Right ventricle myocardium superior (tissue), 1 donor: Measurements from ENCODE around the gene SPATA25. TPM values are rescaled to one million over a fixed set of nuclear protein-coding genes. Genes with fewer than 3 reads are reported as not detected.
"Not testable (repeated sequence)": the region's sequence is repeated elsewhere in the genome, so short reads cannot be mapped to it uniquely, and the experiment has no call there.

Source experiments
- ATAC-seq: fragments of 200-7000 bp; cut with Tn5 transposase; one replicate; pipeline ENCODE4 v1.9.1; 2020; ENCODE audit warnings: mild to moderate bottlenecking; ENCODE audit not compliant: poor library complexity
- DNase-seq: peaks from one replicate; pipeline ENCODE4 v3.0.0-alpha.2; 2020
- intact Hi-C: fragments of 100-400 bp; cut with DNase I; formaldehyde crosslinking; loops from one replicate; pipeline ENCODE4 v1.11.2; 2022
- long read RNA-seq: library from polyadenylated mRNA; unstranded; transcript quantifications from one replicate; pipeline ENCODE4 v2.0.0, GENCODE V29; 2021
- total RNA-seq: library from RNA; stranded (reverse); fragmentation: NEBNext Ultra II Directional; extraction: Animal tissue kit (Norgen Biotek cat#: 25700); gene quantifications from one replicate; pipeline ENCODE4 v1.2.1, GENCODE V29; 2021
- donor health status: DM: no; HTN: yes; CAD: no; lungs with severe emphysema.

The SPATA25 gene, protein sequence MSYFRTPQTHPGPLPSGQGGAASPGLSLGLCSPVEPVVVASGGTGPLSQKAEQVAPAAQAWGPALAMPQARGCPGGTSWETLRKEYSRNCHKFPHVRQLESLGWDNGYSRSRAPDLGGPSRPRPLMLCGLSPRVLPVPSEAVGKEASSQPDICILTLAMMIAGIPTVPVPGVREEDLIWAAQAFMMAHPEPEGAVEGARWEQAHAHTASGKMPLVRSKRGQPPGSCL
- total RNA-seq, result 1.7 TPM
- long read RNA-seq, result 0 reads

DNA sequence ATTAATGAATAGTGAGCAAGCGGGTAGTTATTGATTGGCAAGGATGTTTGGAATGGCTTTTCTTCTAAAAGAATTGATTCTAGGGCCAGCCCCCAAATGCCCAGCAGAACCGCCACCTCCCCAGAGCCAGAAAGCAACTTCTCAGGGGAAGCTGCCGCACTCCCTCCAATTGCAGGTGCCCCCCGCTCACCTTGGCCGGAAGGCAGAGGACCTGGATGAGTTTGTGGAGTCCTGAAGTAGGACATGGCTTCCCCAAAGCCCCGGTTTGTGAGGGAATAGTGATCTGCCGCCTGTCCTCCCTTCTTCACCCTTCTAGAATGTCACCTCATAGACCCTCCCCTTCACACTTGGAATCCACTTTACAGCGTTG lies at the start of gene SPATA25:
Gene SPATA25 (minus strand): TSS at position 277 of the 370 bp plus-strand sequence. CDS start 32 bp downstream, at position 245.
- intact Hi-C loops, result no loop called here
- no peak for ATAC-seq
- DNase-seq, result no peak

DNA sequence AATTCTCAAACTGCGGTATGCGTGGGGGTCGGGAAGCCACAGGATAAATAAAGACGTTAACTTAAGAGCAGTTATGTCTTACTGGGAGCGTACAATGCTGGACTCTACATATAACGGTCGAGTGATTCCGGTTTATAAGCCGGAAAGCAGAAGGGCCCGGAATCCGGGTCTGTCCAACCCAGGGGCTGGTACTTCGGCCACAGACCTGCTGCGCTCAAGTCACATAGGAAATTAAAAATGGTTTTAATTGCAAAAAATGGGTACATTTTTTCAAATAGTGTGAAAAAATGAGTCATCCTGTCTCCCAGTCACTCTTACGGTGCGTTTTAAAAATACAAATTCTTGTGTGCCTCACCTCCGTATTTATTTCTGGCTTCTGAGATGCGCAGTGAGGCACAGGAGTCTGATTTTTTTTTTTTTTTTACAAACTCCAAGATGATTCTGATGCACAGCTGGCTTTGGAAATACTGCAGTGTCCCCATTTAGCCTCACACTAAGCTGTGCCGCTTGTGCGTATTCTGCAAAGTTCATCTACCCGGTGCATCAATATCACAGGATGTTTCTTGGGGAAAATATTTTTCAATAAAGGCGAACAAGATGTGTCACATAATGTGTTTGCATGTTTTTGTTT lies 48.1 kb upstream of the SPATA25 start:
- DNase-seq, result no peak
- peak; percentile 21 for ATAC-seq
- intact Hi-C loops, result loop anchor here (5.0 to 10.0 kb wide), 3 partner anchors 103 to 891 kb away; partner anchors contain the start of genes SNX21 and UBE2C

DNA sequence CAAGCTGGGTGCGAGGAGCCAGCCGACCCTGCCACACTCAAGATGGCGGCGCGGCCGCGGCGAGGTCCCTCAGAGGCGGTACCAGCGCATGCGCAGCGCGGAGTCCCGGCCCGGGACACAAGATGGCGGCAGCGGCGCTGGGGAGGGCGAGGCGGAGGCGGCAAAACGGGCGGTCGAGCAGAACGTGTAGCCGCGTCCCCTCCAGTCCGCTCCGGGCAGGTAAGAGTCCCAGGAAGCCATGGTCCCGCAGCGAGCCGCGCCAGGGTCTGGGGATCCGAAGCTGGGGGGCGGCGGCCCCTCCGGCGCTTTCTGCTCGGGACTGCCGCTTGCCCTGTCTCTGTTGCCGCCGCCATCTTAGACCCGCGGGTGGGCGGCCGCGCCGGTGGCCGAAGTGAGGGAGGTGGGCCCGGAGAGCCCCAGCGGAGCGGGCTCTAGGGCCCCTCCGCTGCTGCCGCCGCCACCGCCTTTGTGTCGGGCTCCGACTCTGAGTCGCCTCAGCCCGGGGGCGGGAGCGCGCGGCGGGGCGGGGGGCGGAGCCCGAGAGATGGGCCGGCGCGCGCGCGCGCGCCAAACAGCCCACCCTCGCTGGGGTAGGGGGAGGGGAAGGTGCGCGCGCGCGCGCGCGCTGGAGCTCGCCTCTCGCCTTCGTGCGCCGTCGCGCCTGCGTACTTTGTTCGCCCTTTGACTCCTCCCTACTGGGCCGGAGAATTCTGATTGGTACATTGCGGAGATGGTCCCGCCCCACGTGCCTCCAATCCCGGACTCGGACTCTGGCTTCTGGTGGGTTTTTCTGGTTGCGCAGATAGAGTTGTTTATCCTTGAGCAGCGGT lies 47.4 kb upstream of the SPATA25 start, which contains the start of gene PCIF1:
Gene PCIF1 (plus strand): TSS at position 98 of the 830 bp plus-strand sequence. CDS start 4,317 bp downstream, outside the sequence.
- ATAC-seq, result peak; percentile 93
- DNase-seq, result peak; percentile 99
- intact Hi-C loops, result loop anchor here (5.0 to 10.0 kb wide), 4 partner anchors 42 to 890 kb away; partner anchors contain the start of genes CTSA, NEURL2, SNX21 and UBE2C

DNA sequence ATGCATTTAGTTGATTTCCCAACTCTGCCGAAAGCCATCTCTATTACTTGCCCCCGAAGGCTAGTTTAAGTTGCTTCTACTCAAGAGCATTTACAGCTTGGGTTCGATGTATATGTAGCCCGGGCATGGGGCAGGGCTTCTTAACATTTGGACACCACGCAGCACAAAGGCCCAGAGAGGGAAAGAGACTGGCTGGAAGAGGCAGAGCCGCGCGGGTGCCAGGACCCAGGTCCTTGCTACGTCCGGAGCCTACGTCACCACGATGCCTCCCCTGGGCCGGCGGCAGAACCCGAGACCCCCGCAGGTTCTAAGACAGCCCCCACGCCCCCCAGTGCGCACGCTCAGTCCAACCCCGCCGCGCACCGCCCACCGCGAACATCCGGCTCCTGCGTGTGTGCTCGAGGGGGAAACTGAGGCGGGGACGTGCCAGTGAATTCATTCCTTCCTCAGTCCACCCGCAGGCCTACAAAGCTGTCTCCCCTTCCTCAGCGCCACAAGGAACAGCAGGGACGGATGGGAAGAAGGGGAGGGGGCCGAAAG lies 46.7 kb upstream of the SPATA25 start:
- DNase-seq (peak; percentile 85), ATAC-seq (peak; percentile 42)
- intact Hi-C loops, result loop anchor here (5.0 to 10.0 kb wide), 2 partner anchors 42 to 889 kb away; partner anchors contain the start of genes CTSA and NEURL2

DNA sequence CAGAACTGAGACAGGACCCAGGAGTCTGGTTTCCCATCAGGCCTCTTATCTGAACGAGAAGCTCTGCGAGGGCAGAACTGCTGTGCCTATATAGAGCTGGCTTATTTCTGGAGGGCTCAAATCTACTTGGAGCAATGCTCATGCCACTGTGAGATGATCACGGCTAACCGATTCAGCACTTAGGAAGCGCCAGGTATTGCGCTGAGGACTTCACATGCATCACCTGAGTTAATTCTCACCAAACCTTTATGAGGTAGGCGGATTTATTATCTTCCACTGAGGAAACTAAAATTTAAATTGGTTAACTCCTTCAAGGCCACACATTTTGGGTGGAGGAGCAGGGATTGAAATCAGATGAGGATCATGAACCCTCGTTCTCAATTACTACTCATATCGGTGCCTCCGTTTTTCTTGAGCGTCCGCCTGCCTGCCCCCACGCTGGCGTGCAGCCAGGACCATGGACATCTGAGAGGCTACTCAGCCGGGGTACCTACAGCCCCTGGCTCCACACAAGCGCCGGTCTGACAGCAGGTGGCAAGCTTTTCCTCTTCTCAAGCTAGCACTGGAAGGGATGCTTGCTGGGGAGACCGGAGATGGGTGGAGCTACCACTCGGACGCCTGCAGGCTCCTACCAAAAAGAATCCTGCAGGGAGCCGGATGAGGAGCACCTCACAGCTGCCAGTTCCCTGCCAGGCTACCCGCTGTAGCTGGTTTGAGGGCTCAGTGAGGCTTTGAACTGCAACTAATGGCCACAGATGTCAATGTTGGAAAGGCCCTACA lies 46.0 kb upstream of the SPATA25 start:
- ATAC-seq, result peak; percentile 43
- DNase-seq, result peak; percentile 83
- intact Hi-C loops, result loop anchor here (5.0 to 10.0 kb wide), 2 partner anchors 41 to 889 kb away; partner anchors contain the start of genes CTSA and NEURL2

DNA sequence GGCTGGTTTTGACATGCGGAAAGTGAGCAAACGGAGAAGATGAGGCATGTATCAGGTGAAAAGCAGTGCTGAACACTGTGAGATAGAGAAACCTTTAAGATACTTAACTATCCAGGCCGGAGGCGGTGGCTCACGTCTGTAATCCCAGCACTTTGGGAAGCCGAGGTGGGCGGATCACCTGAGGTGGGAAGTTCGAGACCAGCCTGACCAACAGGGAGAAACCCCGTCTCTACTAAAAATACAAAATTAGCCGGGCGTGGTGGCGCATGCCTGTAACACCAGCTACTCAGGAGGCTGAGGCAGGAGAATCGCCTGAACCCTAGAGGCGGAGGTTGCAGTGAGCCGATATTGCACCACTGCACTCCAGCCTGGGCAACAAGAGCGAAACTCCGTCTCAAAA lies 44.3 kb upstream of the SPATA25 start:
- ATAC-seq, DNase-seq: not testable (repeated sequence)
- intact Hi-C loops, result loop anchor here (5.0 to 10.0 kb wide), 2 partner anchors 39 to 887 kb away; partner anchors contain the start of genes CTSA and NEURL2

DNA sequence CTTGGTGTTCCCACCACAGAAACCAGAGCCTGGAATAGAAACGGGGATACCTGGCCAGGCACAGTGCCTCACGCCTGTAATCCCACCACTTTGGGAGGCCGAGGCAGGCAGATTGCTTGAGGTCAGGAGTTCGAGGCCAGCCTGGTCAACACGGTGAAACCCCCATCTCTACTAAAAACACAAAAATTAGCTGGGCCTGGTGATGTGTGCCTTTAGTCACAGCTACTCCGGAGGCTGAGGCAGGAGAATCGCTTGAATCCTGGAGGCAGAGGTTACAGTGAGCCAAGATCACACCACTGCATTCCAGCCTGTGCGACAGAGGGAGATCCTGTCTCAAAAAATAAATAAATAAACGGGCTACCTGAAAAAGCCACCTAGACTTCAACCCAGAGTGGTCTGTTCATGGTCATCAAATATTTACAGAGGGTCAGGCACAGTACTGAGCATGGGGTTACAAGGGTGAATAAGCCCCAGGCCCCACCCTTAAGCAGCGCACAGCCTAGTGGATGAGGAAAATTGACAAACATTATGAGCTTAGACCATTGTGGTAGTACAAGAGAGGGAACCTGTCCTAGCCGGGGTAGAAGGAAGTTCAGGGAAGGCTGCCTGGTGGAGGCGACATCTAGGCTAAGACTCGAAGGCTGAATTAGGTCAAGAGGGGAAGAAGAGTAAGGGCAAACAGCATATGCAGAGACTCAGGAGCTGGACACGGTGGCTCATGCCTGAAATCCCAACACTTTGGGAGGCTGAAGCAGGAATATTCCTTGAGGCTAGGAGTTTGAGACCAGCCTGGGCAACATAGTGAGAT lies 39.9 kb upstream of the SPATA25 start:
- intact Hi-C loops, result no loop called here
- DNase-seq, result no peak
- no peak for ATAC-seq

DNA sequence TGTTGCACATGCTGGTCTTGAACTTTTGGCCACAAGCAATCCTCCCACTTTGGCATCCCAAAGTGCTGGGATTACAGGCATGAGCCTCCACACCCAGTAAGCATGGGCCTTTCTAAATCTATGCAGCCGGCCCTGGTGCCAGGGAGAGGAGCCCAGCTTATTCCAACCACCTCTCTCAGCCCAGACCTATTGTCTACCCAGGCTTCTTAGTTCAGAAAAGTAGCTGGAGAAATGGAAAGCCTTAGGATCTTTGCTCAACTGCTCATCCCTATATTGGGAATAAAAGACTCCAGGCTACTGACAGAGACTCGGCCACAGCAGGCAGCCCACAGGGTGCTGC lies 39.3 kb upstream of the SPATA25 start:
- no peak for DNase-seq
- intact Hi-C loops, result no loop called here
- ATAC-seq, result no peak

DNA sequence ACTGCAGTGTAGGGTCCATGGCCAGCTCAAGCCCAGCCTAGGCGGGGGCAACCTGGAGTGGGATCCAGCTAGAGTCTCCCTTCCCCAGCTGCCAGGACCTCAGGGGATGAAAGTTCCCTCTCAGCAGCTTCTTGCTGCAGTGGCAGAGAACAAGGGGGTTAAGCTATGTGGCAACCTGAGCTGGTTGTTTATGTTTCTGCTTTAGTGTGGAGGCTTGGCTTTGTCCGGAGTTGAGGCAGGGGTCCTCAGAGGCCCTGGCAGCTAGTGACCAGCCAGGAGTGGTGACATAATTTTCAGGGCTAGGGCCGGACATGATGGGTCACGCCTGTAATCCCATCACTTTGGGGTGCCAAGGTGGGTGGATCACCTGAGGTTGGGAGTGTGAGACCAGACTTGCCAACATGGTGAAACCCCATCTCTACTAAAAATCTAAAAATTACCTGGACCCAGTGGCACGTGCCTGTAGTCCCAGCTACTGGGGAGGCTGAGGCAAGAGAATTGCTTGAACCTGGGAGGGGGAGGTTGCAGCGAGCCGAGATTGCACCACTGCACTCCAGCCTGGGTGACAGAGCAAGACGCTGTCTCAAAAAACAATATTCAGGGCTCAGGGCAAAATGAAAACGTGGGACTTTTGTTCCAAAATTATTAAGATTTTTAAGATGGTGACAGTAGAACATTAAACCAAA lies 38.5 kb upstream of the SPATA25 start:
- no peak for DNase-seq
- intact Hi-C loops, result no loop called here
- ATAC-seq, result no peak

DNA sequence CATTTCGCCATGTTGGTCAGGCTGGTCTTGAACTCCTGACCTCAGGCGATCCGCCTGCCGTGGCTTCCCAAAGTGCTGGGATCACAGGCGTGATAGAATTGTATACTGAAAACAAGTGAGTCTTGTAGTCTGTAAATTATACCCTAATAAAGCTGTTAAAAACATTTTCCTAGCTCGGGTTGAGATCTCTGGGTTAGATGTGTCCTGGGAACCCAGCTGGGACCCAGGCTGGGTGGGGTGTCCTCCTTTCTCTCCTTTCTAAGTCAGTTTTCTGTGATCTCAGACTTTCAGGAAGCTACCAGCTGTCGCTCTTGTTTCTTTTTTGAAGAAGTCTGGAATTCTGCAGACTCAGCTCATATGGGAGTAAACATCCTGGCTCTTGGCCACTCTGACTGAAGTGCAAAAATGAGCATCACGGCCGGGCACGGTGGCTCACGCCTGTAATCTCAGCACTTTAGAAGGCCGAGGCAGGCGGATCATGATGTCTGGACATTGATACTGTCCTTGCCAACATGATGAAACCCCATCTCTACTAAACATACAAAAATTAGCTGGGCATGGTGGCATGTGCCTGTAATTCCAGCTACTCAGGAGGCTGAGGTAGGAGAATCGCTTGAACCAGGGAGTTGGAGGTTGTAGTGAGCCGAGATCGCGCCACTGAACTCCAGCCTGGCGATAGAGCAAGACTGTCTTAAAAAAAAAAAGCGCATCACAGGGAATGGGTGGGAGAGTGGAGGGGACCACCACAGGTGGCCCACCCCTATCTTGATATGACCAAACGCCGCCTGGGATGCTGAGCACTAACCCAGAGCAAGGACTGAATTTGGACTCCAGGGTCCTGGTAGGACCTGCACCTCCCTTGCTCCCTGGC lies 37.2 kb upstream of the SPATA25 start:
- DNase-seq, result peak; percentile 65
- ATAC-seq, result peak; percentile 56
- intact Hi-C loops, result no loop called here

DNA sequence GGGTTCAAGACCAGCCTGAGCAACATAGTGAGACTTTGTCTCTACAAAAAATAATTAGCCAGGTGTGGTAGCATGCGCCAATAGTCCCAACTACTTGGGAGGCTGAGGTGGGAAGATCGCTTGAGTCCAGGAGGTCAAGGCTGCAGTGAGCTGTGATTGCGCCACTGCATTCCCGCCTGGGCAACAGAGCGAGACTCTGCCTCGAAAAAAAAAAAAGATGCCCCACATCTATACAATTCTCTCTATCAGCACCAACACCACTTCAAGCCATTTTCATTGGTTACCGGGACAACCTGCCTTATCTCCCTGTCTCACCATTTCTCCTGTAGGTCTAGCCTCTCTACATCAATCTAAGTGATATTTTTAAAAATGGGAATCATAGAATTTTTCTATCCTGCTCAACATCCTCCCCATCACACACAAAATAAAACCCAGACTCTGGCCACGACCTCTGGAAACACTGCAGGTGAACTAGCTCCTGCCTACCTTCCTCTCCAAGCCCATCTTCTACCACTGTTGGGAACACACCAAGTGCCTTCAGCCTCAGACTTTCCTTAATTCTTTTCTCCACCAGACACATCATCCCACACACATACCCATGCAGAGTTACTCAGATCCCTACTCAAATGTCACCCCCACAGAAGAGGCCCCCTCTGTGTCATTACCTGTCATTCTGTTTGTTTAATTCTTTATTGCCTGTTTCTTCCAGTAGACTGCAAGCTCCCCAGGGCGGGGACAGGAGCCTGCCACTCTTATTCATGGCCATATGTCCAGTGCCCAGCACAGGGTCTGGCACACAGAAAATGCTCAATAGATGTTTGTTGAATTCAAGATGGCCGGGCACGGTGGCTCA lies 34.1 kb upstream of the SPATA25 start:
- ATAC-seq (no peak), DNase-seq (no peak)
- intact Hi-C loops, result no loop called here

DNA sequence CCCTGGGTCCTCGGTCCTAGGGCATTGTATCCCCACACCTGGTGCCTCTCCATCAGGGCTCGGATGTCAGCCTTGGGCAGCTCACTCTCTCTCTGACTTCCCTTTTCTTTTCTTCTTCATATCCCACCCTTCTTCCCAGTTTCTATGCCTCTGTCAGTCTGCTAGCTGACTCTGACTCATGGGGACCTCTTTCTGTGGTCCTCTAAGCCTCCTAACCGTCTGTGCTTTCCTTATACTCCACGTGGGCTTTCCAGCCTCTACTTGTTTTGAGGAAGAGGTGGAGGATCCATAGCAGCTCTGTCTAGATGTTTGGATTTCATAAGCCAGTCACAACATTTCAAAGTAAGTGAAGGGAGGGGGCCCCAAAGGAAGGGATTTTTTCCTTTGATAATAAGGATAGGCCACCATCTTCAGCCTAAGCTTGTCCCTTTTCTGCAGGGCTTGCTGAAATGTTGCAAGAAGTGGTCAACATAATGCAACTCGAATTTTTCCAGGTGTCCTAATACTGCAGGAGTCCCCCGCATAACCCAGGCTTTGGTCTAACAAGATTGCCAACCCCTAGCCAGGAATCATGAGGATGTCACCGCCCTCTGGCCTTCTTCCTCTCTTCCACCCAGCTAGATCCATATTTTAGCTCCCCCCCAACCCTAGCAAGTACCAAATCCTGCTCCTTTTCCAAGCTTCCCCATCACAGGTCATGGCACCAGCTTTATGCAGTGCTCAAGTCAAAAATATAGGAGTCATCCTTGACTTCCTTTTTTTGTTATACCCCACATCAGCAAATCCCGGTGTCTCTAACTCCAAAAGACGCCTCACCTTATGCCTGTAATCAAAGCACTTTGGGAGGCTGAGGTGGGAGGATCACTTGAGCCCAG lies 33.3 kb upstream of the SPATA25 start:
- DNase-seq (no peak), ATAC-seq (no peak)
- intact Hi-C loops, result no loop called here

DNA sequence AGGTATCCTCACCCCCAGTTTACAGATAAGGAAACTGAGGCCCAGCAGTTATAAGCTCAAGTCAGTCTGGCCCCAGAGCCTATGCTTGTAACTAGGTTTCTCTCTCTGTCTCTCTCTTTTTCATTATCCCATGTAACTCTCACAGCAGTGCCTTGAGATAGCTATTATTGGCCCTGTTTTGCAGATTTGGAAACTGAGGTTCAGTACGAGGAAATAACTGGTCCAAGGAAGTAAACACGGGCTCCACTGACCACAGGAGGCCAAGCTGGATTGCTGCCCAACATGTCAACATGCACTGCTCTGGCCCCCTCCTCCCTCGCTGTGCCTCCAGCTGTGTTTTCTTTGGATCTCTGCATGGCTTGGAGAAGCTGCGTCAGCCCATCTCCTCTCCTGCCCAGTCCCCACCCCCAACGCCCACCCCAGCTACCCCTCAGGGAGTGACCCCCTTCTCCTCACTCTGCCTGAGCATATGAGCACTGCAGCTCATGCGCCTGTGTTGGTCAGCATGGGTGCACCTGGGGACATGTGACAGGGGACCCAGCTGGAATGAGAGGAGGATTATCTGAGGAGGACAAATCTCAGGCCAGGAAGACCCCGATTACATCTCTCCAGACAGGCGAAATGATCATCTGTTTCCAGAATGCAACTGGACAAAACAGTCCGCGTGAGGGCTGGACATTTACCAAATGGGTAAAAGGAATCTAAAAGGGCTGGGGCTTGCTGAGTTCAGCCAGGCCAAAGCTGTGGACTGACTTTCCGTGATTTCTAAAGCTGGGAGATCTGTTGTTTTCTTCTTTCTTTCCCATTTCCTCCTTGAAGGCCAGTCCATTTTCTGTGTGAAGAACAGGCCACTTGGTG lies 32.3 kb upstream of the SPATA25 start:
- ATAC-seq (peak; percentile 80), DNase-seq (peak; percentile 90)
- intact Hi-C loops, result no loop called here
